SIG-M5 treated with dmso at 0.1 percent for 504 hours (cell line): ENCODE results near the gene FOLR2.
"Not testable (repeated sequence)": the region's sequence is repeated elsewhere in the genome, so short reads cannot be mapped to it uniquely, and the experiment has no call there.

Experiments used
- DNase-seq: peaks from one replicate; lab custom pipeline; 2025; ENCODE audit not compliant: unreplicated experiment; lab: John Stamatoyannopoulos, UW

FOLR2 gene

GRCh38 chr11:72216638-72217037, at the start of gene FOLR2:
Gene FOLR2 (plus strand): TSS chr11:72216794. CDS start chr11:72218585, 1,791 bp downstream.
- no peak for DNase-seq

- DNase-seq = not testable (repeated sequence)
Measured at GRCh38 chr11:72169046-72169555, 47.5 kb upstream of the FOLR2 start.

GRCh38 chr11:72169754-72170153, 46.8 kb upstream of the FOLR2 start:
- not testable (repeated sequence) for DNase-seq

GRCh38 chr11:72172043-72172442, 44.6 kb upstream of the FOLR2 start:
- not testable (repeated sequence) for DNase-seq

- DNase-seq = no peak
Measured at GRCh38 chr11:72173291-72173690, 43.3 kb upstream of the FOLR2 start.

- no peak for DNase-seq
Measured at GRCh38 chr11:72174302-72175070, 42.1 kb upstream of the FOLR2 start.

GRCh38 chr11:72177656-72178055, 38.9 kb upstream of the FOLR2 start:
- DNase-seq = no peak

GRCh38 chr11:72179049-72179803, 37.4 kb upstream of the FOLR2 start:
- peak; percentile 18 for DNase-seq

GRCh38 chr11:72179804-72180396, 36.7 kb upstream of the FOLR2 start:
- DNase-seq = no peak

GRCh38 chr11:72180892-72181552, 35.6 kb upstream of the FOLR2 start:
- DNase-seq = not testable (repeated sequence)

- DNase-seq = not testable (repeated sequence)
Measured at GRCh38 chr11:72181553-72181958, 35.0 kb upstream of the FOLR2 start.

GRCh38 chr11:72188267-72188666, 28.3 kb upstream of the FOLR2 start:
- no peak for DNase-seq

- no peak for DNase-seq
Measured at GRCh38 chr11:72189455-72190250, 26.9 kb upstream of the FOLR2 start.

GRCh38 chr11:72190631-72191071, 25.9 kb upstream of the FOLR2 start:
- DNase-seq = no peak

GRCh38 chr11:72191961-72192381, 24.6 kb upstream of the FOLR2 start, which contains the start of gene FOLR1:
Gene FOLR1 (plus strand): TSS chr11:72192140. CDS start chr11:72192174, 34 bp downstream.
- no peak for DNase-seq

GRCh38 chr11:72195518-72196270, 20.9 kb upstream of the FOLR2 start:
- DNase-seq = no peak

GRCh38 chr11:72201445-72201844, 15.1 kb upstream of the FOLR2 start:
- DNase-seq = not testable (repeated sequence)

GRCh38 chr11:72202571-72202970, 14.0 kb upstream of the FOLR2 start:
- DNase-seq = no peak

- DNase-seq = no peak
Measured at GRCh38 chr11:72203163-72203562, 13.4 kb upstream of the FOLR2 start.
